Neural progenitor cell (in vitro differentiated cells): Measurements from ENCODE around the gene SERINC5. TPM values are rescaled to one million over a fixed set of nuclear protein-coding genes. Genes with fewer than 3 reads are reported as not detected.
"Not testable (repeated sequence)": the region's sequence is repeated elsewhere in the genome, so short reads cannot be mapped to it uniquely, and the experiment has no call there.

Experiments
- DNase-seq: peaks from one replicate; pipeline ENCODE4 v3.0.0-alpha.2; 2016; ENCODE audit warnings: low spot score
- H2AFZ ChIP-seq: fragments of 200-600 bp; sonication (generic); replicated peaks from 2 replicates; pipeline ENCODE4 v1.6.1; 2016; ENCODE audit warnings: antibody characterized with exemption
- H3F3A ChIP-seq: fragments of 200-600 bp; sonication (generic); 2 replicates; pipeline ENCODE4 v1.6.1; 2016; ENCODE audit warnings: antibody characterized with exemption, low read depth
- H3K27ac ChIP-seq: fragments of 200-600 bp; sonication (generic); 2 replicates; pipeline ENCODE4 v1.5.1; 2016; ENCODE audit warnings: mild to moderate bottlenecking
- H3K27me3 ChIP-seq: fragments of 200-600 bp; sonication (generic); 2 replicates; pipeline ENCODE4 v1.6.1; 2016; ENCODE audit warnings: mild to moderate bottlenecking, moderate library complexity
- H3K36me3 ChIP-seq: fragments of 200-600 bp; sonication (generic); 2 replicates; pipeline ENCODE4 v1.5.1; 2016
- H3K4me1 ChIP-seq: fragments of 200-600 bp; sonication (generic); 2 replicates; pipeline ENCODE4 v1.6.1; 2016; ENCODE audit warnings: mixed run types
- H3K4me2 ChIP-seq: fragments of 200-600 bp; sonication (generic); 2 replicates; pipeline ENCODE4 v1.6.1; 2016
- H3K4me3 ChIP-seq: fragments of 200-600 bp; sonication (generic); 2 replicates; pipeline ENCODE4 v1.5.1; 2016
- H3K79me2 ChIP-seq: fragments of 200-600 bp; sonication (generic); 2 replicates; pipeline ENCODE4 v1.6.1; 2016; ENCODE audit warnings: low read depth
- H3K9ac ChIP-seq: fragments of 200-600 bp; sonication (generic); 2 replicates; pipeline ENCODE4 v1.6.1; 2016
- H3K9me3 ChIP-seq: fragments of 200-600 bp; sonication (generic); 2 replicates; pipeline ENCODE4 v1.5.1; 2016; ENCODE audit warnings: low read depth
- H4K20me1 ChIP-seq: fragments of 200-600 bp; sonication (generic); 2 replicates; pipeline ENCODE4 v1.6.1; 2016; ENCODE audit warnings: low read depth
- H3K27ac Mint-ChIP-seq: 3 replicates; pipeline ENCODE4 v1.8.0; 2021; ENCODE audit warnings: mixed read lengths
- H3K27me3 Mint-ChIP-seq: 2 replicates; pipeline ENCODE4 v1.8.0; 2022; ENCODE audit warnings: low read depth, mild to moderate bottlenecking, inconsistent platforms, moderate library complexity, mixed read lengths; ENCODE audit not compliant: insufficient read depth
- H3K36me3 Mint-ChIP-seq: 3 replicates; pipeline ENCODE4 v1.8.0; 2021; ENCODE audit warnings: mixed read lengths
- H3K4me1 Mint-ChIP-seq: 3 replicates; pipeline ENCODE4 v1.8.0; 2021; ENCODE audit warnings: mixed read lengths
- H3K4me3 Mint-ChIP-seq: 3 replicates; pipeline ENCODE4 v1.8.0; 2021; ENCODE audit warnings: mild to moderate bottlenecking, moderate library complexity, mixed read lengths
- H3K9me3 Mint-ChIP-seq: 3 replicates; pipeline ENCODE4 v1.8.0; 2020; ENCODE audit warnings: mixed read lengths
- EZH2 ChIP-seq: fragments of 200-600 bp; sonication (generic); IDR thresholded peaks from 2 replicates; pipeline ENCODE4 v1.6.1; 2017; ENCODE audit warnings: antibody characterized with exemption, mild to moderate bottlenecking, moderate library complexity
- EZH2phosphoT487 ChIP-seq: fragments of 200-600 bp; sonication (generic); IDR thresholded peaks from 2 replicates; pipeline ENCODE4 v1.6.1; 2017; ENCODE audit warnings: antibody characterized with exemption
- total RNA-seq: library from RNA; depleted of rRNA; stranded (reverse); fragments of >200 nt; gene quantifications from 2 replicates; pipeline ENCODE4 v1.2.3, GENCODE V29; 2015; ENCODE audit warnings: low replicate concordance
- TF ChIP-seq, protein P1 (sequence below): fragments of 200-600 bp; sonication (generic); IDR thresholded peaks from 2 replicates; pipeline ENCODE4 v1.5.1; 2017; ENCODE audit warnings: antibody characterized with exemption, mild to moderate bottlenecking

Gene SERINC5
- total RNA-seq, 1 donor from 2014 or later, result 126 TPM

- Histone ChIP-seq H3K27ac (peak overlapping the region; percentile 87), H3K4me3 (no peak overlapping the region), H3K36me3 (no peaks in the 10 kb centered on the region), H3F3A (peaks cover 82% of the 10 kb centered on the region), H3K9me3 (no peaks in the 10 kb centered on the region), H3K9ac (no peak overlapping the region), H4K20me1 (peaks cover 76% of the 10 kb centered on the region), H3K79me2 (peaks cover 97% of the 10 kb centered on the region), H3K27me3 (no peaks in the 10 kb centered on the region), H3K4me2 (peak overlapping the region; percentile 62), H3K4me1 (peaks cover 76% of the 10 kb centered on the region), H2AFZ (no peak overlapping the region)
- TF ChIP-seq EZH2 (no peak), EZH2phosphoT487 (no peak)
- TF ChIP-seq, protein P1, sequence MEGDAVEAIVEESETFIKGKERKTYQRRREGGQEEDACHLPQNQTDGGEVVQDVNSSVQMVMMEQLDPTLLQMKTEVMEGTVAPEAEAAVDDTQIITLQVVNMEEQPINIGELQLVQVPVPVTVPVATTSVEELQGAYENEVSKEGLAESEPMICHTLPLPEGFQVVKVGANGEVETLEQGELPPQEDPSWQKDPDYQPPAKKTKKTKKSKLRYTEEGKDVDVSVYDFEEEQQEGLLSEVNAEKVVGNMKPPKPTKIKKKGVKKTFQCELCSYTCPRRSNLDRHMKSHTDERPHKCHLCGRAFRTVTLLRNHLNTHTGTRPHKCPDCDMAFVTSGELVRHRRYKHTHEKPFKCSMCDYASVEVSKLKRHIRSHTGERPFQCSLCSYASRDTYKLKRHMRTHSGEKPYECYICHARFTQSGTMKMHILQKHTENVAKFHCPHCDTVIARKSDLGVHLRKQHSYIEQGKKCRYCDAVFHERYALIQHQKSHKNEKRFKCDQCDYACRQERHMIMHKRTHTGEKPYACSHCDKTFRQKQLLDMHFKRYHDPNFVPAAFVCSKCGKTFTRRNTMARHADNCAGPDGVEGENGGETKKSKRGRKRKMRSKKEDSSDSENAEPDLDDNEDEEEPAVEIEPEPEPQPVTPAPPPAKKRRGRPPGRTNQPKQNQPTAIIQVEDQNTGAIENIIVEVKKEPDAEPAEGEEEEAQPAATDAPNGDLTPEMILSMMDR, result no peak
- H3K4me3 Mint-ChIP-seq, result no peak overlapping the region
- H3K27me3 Mint-ChIP-seq, result peaks cover 3% of the 10 kb centered on the region
- peak overlapping the region; percentile 5 for H3K27ac Mint-ChIP-seq
- H3K36me3 Mint-ChIP-seq, result no peaks in the 10 kb centered on the region
- peaks cover 60% of the 10 kb centered on the region for H3K4me1 Mint-ChIP-seq
- H3K9me3 Mint-ChIP-seq, result no peaks in the 10 kb centered on the region
- no peak for DNase-seq
Measured at GRCh38 chr5:80185095-80185494, 70.8 kb downstream of the SERINC5 start.

- TF ChIP-seq, protein P1, result no peak
- TF ChIP-seq EZH2phosphoT487 (no peak), EZH2 (no peak)
- Mint-ChIP-seq H3K4me3 (peak overlapping the region; percentile 1), H3K27ac (peak overlapping the region; percentile 5), H3K36me3 (no peaks in the 10 kb centered on the region), H3K27me3 (peaks cover 2% of the 10 kb centered on the region), H3K9me3 (no peaks in the 10 kb centered on the region), H3K4me1 (peaks cover 56% of the 10 kb centered on the region)
- Histone ChIP-seq H3K27me3 (no peaks in the 10 kb centered on the region), H3K36me3 (no peaks in the 10 kb centered on the region), H3K79me2 (peaks cover 97% of the 10 kb centered on the region), H2AFZ (no peak overlapping the region), H3K27ac (peak overlapping the region; percentile 87), H3K4me3 (no peak overlapping the region), H3K9me3 (no peaks in the 10 kb centered on the region), H3K9ac (no peak overlapping the region), H4K20me1 (peaks cover 69% of the 10 kb centered on the region), H3F3A (peaks cover 82% of the 10 kb centered on the region), H3K4me1 (peaks cover 72% of the 10 kb centered on the region), H3K4me2 (peak overlapping the region; percentile 62)
- peak; percentile 56 for DNase-seq
Measured at GRCh38 chr5:80184235-80185023, 71.4 kb downstream of the SERINC5 start.

- peak overlapping the region; percentile 62 for H3K4me2 ChIP-seq
- peaks cover 97% of the 10 kb centered on the region for H3K79me2 ChIP-seq
- DNase-seq, H2AFZ ChIP-seq, H3K9ac ChIP-seq, H3K27me3 Mint-ChIP-seq, H3K4me3 Mint-ChIP-seq, H3K36me3 ChIP-seq, H3K9me3 Mint-ChIP-seq, H3K27ac Mint-ChIP-seq, H3K4me3 ChIP-seq, H3K9me3 ChIP-seq, H3K36me3 Mint-ChIP-seq, H3K27me3 ChIP-seq: not testable (repeated sequence)
- H3K4me1 Mint-ChIP-seq, result peaks cover 50% of the 10 kb centered on the region
- peak overlapping the region; percentile 87 for H3K27ac ChIP-seq
- H3F3A ChIP-seq, result peaks cover 75% of the 10 kb centered on the region
- H4K20me1 ChIP-seq, result peaks cover 63% of the 10 kb centered on the region
- H3K4me1 ChIP-seq, result peaks cover 66% of the 10 kb centered on the region
Measured at GRCh38 chr5:80183728-80184234, 72.1 kb downstream of the SERINC5 start.
